Measurements from ENCODE around the gene AUTS2. TPM values are rescaled to one million over a fixed set of nuclear protein-coding genes. Genes with fewer than 3 reads are reported as not detected.

AUTS2 gene
- total RNA-seq, 1 donor from 2014 or later = 95.3 TPM

- DNase-seq = no peak
Observed at GRCh38 chr7:69996121-69996520, 397.8 kb downstream of the AUTS2 start.

DNA sequence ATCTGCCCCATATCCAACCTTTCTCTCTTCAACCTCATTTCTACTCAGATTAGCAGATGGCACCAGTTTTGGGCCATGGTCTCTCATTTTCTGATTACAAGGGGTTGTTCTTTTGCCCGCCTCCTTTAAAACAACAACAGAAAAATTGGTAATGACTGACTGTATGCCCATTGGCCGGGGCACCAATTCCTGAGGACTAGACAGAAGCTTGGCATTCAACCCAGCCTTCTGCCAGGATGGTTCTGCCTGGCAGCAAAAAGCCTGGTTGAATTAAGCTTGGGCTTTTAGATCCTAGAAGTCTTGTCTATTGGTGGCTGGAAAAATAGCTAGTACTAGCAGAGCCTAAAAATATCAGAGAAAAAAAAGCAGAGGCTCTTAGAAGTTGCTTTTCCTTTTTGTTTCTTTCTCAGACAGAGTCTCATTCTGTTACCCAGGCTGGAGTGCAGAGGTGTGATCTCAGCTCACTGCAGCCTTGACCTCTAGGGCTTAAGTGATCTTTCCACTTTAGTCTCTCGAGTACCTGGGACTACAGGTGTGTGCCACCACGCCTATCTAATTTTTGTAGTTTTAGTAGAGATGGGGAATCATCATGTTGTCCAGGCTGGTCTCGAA is 402.6 kb downstream of the AUTS2 start:
- no peak for DNase-seq

DNA sequence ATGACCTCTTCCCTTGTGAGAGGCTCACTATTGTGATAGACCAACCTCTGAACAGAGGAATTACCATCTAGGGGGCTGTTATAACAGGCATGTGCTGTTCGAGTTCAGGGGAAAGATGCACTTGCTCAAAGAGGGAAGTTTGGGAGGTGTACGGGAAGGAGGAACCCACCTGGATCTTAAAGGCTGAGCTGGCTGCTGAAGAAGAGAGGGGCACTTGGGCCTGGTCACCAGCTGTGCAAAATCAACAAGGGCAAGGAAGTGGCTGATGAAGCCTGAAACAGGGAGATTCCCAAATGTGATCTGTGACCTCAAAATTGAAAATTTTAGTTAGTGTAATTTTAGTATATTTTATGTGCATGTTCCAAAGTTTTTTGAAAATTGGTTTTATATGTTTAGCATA is 407.2 kb downstream of the AUTS2 start:
- no peak for DNase-seq

DNA sequence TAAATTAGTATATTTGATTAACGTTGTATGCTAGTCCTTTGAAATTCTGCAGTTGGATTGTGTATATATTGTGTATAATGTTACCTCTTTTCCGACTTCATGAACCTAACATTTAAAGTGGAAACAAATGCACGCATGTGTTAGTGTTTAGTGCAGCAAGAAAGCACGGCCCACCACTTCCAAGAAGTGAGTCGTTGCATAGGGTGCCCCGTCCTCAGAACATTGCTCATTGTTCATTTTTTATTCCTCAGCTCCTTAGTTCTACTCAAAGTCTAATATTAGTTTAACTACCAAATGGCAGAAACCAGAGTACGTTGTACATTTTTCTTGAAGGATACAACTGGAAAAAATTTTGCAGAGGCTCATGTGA is 407.6 kb downstream of the AUTS2 start:
- DNase-seq = no peak

- DNase-seq = no peak
Observed at GRCh38 chr7:70006261-70006920, 408.1 kb downstream of the AUTS2 start.

GRCh38 chr7:70008466-70008865 is 410.2 kb downstream of the AUTS2 start:
- no peak for DNase-seq

GRCh38 chr7:70014472-70015177 is 416.4 kb downstream of the AUTS2 start:
- DNase-seq = no peak

- no peak for DNase-seq
Observed at GRCh38 chr7:70015353-70015752, 417.1 kb downstream of the AUTS2 start.

- DNase-seq = no peak
Observed at GRCh38 chr7:70016044-70016770, 417.9 kb downstream of the AUTS2 start.

- DNase-seq = no peak
Observed at GRCh38 chr7:70017357-70017756, 419.1 kb downstream of the AUTS2 start.

DNA sequence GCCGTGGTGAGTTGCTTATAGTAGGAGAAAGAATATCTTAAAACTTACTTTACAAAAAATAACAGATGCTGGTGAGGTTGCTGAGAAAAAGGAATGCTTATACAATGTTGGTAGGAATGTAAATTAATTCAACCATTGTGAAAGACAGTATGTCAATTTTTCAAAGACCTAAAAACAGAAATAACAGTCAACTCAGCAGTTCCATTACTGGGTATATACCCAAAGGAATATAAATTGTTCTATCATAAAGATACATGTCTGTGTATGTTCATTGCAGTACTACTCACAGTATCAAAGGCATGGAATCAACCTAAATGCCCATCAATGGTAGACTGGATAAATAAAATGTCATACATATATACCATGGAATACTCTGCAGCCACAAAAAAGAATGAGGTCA is 420.4 kb downstream of the AUTS2 start:
- DNase-seq = no peak

DNA sequence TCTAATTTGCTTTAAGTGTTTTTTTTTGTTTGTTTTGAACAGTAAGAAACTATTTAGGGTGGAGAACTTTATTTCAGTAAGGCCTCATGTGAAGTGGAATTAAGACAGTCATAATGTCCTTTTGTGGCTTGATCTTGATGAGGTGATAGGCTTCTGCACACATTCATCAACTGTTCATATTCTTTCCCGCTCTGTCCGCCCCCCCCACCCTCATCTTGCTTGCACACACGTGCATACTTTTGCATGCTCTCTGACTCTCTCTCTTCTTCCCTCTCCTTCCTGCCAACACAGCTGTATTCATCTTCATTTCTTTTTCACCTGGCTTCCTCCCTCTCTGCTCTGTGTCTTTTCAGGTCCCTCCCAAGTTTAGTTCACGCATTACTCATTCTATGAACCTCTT is 429.6 kb downstream of the AUTS2 start:
- no peak for DNase-seq

- no peak for DNase-seq
Observed at GRCh38 chr7:70028620-70029019, 430.3 kb downstream of the AUTS2 start.

GRCh38 chr7:70029993-70030392 is 431.7 kb downstream of the AUTS2 start:
- no peak for DNase-seq

GRCh38 chr7:70030745-70031144 is 432.5 kb downstream of the AUTS2 start:
- DNase-seq = no peak

- no peak for DNase-seq
Observed at GRCh38 chr7:70031245-70031644, 433.0 kb downstream of the AUTS2 start.

DNA sequence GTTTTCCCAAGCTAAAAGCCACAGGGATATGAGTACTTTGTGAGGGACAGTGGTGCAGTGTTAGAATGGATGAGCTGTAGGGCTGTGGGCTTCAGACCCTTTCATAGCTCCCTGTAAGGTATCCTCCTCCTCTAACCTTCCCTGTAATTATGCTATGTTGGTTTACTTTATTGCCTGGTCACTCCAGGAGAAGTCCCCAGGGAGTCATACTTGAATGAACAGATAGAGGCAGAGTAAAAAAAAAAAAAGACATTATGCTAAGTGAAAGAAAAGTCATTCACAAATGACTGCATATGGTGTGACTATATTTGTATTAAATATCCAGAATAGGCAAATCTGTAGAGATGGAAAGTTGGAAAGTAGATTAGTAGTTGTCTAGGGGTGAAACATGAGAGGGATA is 434.4 kb downstream of the AUTS2 start:
- DNase-seq = no peak

- DNase-seq = no peak
Observed at GRCh38 chr7:70033226-70033625, 435.0 kb downstream of the AUTS2 start.

- DNase-seq = no peak
Observed at GRCh38 chr7:70034999-70035398, 436.7 kb downstream of the AUTS2 start.

- DNase-seq = no peak
Observed at GRCh38 chr7:70035519-70035918, 437.2 kb downstream of the AUTS2 start.

GRCh38 chr7:70035955-70036354 is 437.7 kb downstream of the AUTS2 start:
- DNase-seq = no peak

DNA sequence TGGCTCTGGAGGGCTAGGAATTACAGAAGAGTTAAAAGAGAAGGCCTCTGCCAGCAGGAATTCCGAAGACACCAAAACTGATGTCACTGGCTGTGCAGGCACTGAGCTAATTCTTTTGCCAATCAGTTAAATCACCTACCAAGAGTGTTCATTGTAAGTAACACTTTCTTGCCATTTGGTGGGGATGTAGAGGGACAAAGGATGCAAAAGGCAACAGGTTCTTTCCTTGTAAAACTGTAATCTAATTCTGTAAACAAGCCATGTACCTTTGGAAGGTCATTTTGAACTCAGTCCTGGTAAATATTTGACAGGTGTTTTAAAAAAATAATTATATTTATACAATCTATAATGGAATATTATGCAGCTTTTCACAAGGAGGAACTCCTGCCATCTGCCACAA is 438.4 kb downstream of the AUTS2 start:
- no peak for DNase-seq

All from occipital lobe (tissue), 2 donors.